Measurements from ENCODE around the gene MSI2.
A peak's percentile ranks its signal among the peaks of the same experiment; 100 is the strongest.

MSI2 gene

GRCh38 chr17:57528058-57528451, 271.7 kb downstream of the MSI2 start:
- Histone ChIP-seq H3K4me1 (ENCODE audit: insufficient read depth, low read length, severe bottlenecking) (peaks cover 99% of the 10 kb centered on the region), H3K9me3 (ENCODE audit: low read length) (no peaks in the 10 kb centered on the region), H2AFZ (ENCODE audit: low read length) (no peak overlapping the region), H3K4me3 (ENCODE audit: low read depth, low read length, poor library complexity, severe bottlenecking) (peak overlapping the region; percentile 20), H3K27ac (ENCODE audit: low read depth, low read length, poor library complexity, severe bottlenecking) (peak overlapping the region; percentile 100), H3K27me3 (ENCODE audit: insufficient read depth, low read length) (no peaks in the 10 kb centered on the region), H3F3A (ENCODE audit: insufficient read depth, low read length) (peaks cover 14% of the 10 kb centered on the region), H3K79me2 (ENCODE audit: insufficient read depth, low read length) (peaks cover 5% of the 10 kb centered on the region; the same call in 1 of the 2 replicates), H3K9me2 (ENCODE audit: low read depth, low read length) (no peaks in the 10 kb centered on the region), H4K20me1 (ENCODE audit: insufficient read depth, low read length) (no peaks in the 10 kb centered on the region), H3K9ac (ENCODE audit: low read length) (peak overlapping the region; percentile 77), H3K36me3 (ENCODE audit: insufficient read depth, low read length) (peaks cover 36% of the 10 kb centered on the region; the same call in 1 of the 2 replicates), H3K4me2 (ENCODE audit: low read length) (peak overlapping the region; percentile 69)
- TF ChIP-seq, protein P1, sequence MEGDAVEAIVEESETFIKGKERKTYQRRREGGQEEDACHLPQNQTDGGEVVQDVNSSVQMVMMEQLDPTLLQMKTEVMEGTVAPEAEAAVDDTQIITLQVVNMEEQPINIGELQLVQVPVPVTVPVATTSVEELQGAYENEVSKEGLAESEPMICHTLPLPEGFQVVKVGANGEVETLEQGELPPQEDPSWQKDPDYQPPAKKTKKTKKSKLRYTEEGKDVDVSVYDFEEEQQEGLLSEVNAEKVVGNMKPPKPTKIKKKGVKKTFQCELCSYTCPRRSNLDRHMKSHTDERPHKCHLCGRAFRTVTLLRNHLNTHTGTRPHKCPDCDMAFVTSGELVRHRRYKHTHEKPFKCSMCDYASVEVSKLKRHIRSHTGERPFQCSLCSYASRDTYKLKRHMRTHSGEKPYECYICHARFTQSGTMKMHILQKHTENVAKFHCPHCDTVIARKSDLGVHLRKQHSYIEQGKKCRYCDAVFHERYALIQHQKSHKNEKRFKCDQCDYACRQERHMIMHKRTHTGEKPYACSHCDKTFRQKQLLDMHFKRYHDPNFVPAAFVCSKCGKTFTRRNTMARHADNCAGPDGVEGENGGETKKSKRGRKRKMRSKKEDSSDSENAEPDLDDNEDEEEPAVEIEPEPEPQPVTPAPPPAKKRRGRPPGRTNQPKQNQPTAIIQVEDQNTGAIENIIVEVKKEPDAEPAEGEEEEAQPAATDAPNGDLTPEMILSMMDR (IDR thresholded peaks at IDR 0.05; ENCODE audit: low read length): no peak
- no peak for TF ChIP-seq EZH2 (IDR thresholded peaks at IDR 0.05; ENCODE audit: borderline replicate concordance, low read length)

GRCh38 chr17:57530026-57530425, 273.7 kb downstream of the MSI2 start:
- H3F3A ChIP-seq (ENCODE audit: insufficient read depth, low read length): 0 out of 2 replicates have a peak, but pooled peaks cover 4% of the 10 kb centered on the region
- peak overlapping the region; percentile 100 for H3K27ac ChIP-seq (ENCODE audit: low read depth, low read length, poor library complexity, severe bottlenecking)
- H3K4me1 ChIP-seq (ENCODE audit: insufficient read depth, low read length, severe bottlenecking): peaks cover 85% of the 10 kb centered on the region
- H4K20me1 ChIP-seq (ENCODE audit: insufficient read depth, low read length): no peaks in the 10 kb centered on the region
- H3K9me3 ChIP-seq (ENCODE audit: low read length): no peaks in the 10 kb centered on the region
- H2AFZ ChIP-seq (ENCODE audit: low read length): no peak overlapping the region
- H3K36me3 ChIP-seq (ENCODE audit: insufficient read depth, low read length): peaks cover 51% of the 10 kb centered on the region; the same call in 1 of the 2 replicates
- H3K9me2 ChIP-seq (ENCODE audit: low read depth, low read length): no peaks in the 10 kb centered on the region
- H3K4me3 ChIP-seq (ENCODE audit: low read depth, low read length, poor library complexity, severe bottlenecking): no peak overlapping the region
- H3K27me3 ChIP-seq (ENCODE audit: insufficient read depth, low read length): no peaks in the 10 kb centered on the region
- H3K4me2 ChIP-seq (ENCODE audit: low read length): peak overlapping the region; percentile 16; the same call in 1 of the 2 replicates
- H3K9ac ChIP-seq (ENCODE audit: low read length): peak overlapping the region; percentile 27; the same call in 1 of the 2 replicates
- no peak for TF ChIP-seq EZH2 (IDR thresholded peaks at IDR 0.05; ENCODE audit: borderline replicate concordance, low read length)
- TF ChIP-seq, protein P1 (IDR thresholded peaks at IDR 0.05; ENCODE audit: low read length): no peak
- H3K79me2 ChIP-seq (ENCODE audit: insufficient read depth, low read length): peaks cover 5% of the 10 kb centered on the region; the same call in 1 of the 2 replicates

GRCh38 chr17:57530508-57530907, 274.2 kb downstream of the MSI2 start:
- no peaks in the 10 kb centered on the region for H4K20me1 ChIP-seq (ENCODE audit: insufficient read depth, low read length)
- H3K9me3 ChIP-seq (ENCODE audit: low read length): no peaks in the 10 kb centered on the region
- peak overlapping the region; percentile 100 for H3K27ac ChIP-seq (ENCODE audit: low read depth, low read length, poor library complexity, severe bottlenecking)
- H3K4me2 ChIP-seq (ENCODE audit: low read length): peak overlapping the region; percentile 16; the same call in 1 of the 2 replicates
- no peaks in the 10 kb centered on the region for H3F3A ChIP-seq (ENCODE audit: insufficient read depth, low read length)
- peak overlapping the region; percentile 27; the same call in 1 of the 2 replicates for H3K9ac ChIP-seq (ENCODE audit: low read length)
- no peak overlapping the region for H3K4me3 ChIP-seq (ENCODE audit: low read depth, low read length, poor library complexity, severe bottlenecking)
- TF ChIP-seq, protein P1 (IDR thresholded peaks at IDR 0.05; ENCODE audit: low read length): no peak
- no peak for TF ChIP-seq EZH2 (IDR thresholded peaks at IDR 0.05; ENCODE audit: borderline replicate concordance, low read length)
- H3K27me3 ChIP-seq (ENCODE audit: insufficient read depth, low read length): no peaks in the 10 kb centered on the region
- H3K9me2 ChIP-seq (ENCODE audit: low read depth, low read length): no peaks in the 10 kb centered on the region
- H3K36me3 ChIP-seq (ENCODE audit: insufficient read depth, low read length): peaks cover 56% of the 10 kb centered on the region; the same call in 1 of the 2 replicates
- peaks cover 85% of the 10 kb centered on the region for H3K4me1 ChIP-seq (ENCODE audit: insufficient read depth, low read length, severe bottlenecking)
- no peak overlapping the region for H2AFZ ChIP-seq (ENCODE audit: low read length)
- H3K79me2 ChIP-seq (ENCODE audit: insufficient read depth, low read length): peaks cover 5% of the 10 kb centered on the region; the same call in 1 of the 2 replicates
